RWPE1 (cell line): ENCODE results near the gene MOB2.

Experiments
- CTCF ChIA-PET: fragments of 350-600 bp; sonication (Branson Sonifier 250); formaldehyde crosslinking; extraction: SDS; loops from one replicate; lab custom pipeline; 2021; lab: Yijun Ruan, JAX
- POLR2A ChIA-PET: fragments of 400-600 bp; formaldehyde crosslinking; extraction: SDS; loops from one replicate; lab custom pipeline; 2020; ENCODE audit warnings: antibody characterized with exemption; ENCODE audit not compliant: low non-redundant PET; lab: Yijun Ruan, JAX
- DNase-seq: peaks from one replicate; pipeline ENCODE4 v3.0.0; 2012; ENCODE audit warnings: low spot score
- H3K27ac ChIP-seq: fragments of 450-650 bp; 2 replicates; pipeline ENCODE4 v1.5.1; 2017
- CTCF ChIP-seq: fragments of 450-650 bp; conservative IDR thresholded peaks from 2 replicates; pipeline ENCODE4 v1.5.1; 2017; ENCODE audit warnings: low read depth, mild to moderate bottlenecking

The MOB2 gene

GRCh38 chr11:1467270-1467669, 19.3 kb downstream of the MOB2 start:
- DNase-seq = no peak
- CTCF ChIA-PET = no interaction called here
- H3K27ac ChIP-seq = no peak overlapping the region
- POLR2A ChIA-PET = no interaction called here
- TF ChIP-seq CTCF = no peak

- POLR2A ChIA-PET = no interaction called here
- no peak overlapping the region for H3K27ac ChIP-seq
These were observed 19.8 kb downstream of the MOB2 start for GRCh38 chr11:1466784-1467183.

GRCh38 chr11:1463056-1463455, 23.5 kb downstream of the MOB2 start:
- no peak overlapping the region for H3K27ac ChIP-seq
- ChIA-PET POLR2A (no interaction called here), CTCF (interaction anchor here (0.7 to 1.8 kb wide), 2 partner anchors 9 to 197 kb away, joined by 4 to 5 read pairs; no protein-coding TSS in a partner anchor)
- DNase-seq = no peak
- TF ChIP-seq CTCF = no peak

More at GRCh38 chr11:1466784-1467183, 19.8 kb downstream of the MOB2 start:
- TF ChIP-seq CTCF = no peak
- DNase-seq = no peak
- CTCF ChIA-PET = no interaction called here

GRCh38 chr11:1462698-1462975, 23.9 kb downstream of the MOB2 start:
- ChIA-PET CTCF (interaction anchor here (0.7 to 1.8 kb wide), 2 partner anchors 9 to 198 kb away, joined by 4 to 5 read pairs; no protein-coding TSS in a partner anchor), POLR2A (no interaction called here)
- TF ChIP-seq CTCF = no peak
- no peak overlapping the region for H3K27ac ChIP-seq
- no peak for DNase-seq

- no peak overlapping the region for H3K27ac ChIP-seq
- TF ChIP-seq CTCF = no peak
- DNase-seq = no peak
- POLR2A ChIA-PET = no interaction called here
- CTCF ChIA-PET = interaction anchor here (0.7 kb wide), 1 partner anchor 198 kb away, joined by 4 read pairs; no protein-coding TSS in a partner anchor
These were observed 24.5 kb downstream of the MOB2 start for GRCh38 chr11:1461826-1462697.

GRCh38 chr11:1460986-1461825, 25.4 kb downstream of the MOB2 start:
- no peak overlapping the region for H3K27ac ChIP-seq
- TF ChIP-seq CTCF = no peak
- CTCF ChIA-PET = interaction anchor here (0.7 kb wide), 1 partner anchor 163 kb away, joined by 3 read pairs; no protein-coding TSS in a partner anchor
- DNase-seq = no peak
- POLR2A ChIA-PET = no interaction called here
